ENCODE results near the gene PROX1. TPM values are rescaled to one million over a fixed set of nuclear protein-coding genes. Genes with fewer than 3 reads are reported as not detected.

PROX1 gene
- total and polyA plus RNA-seq, 2 of the 8 experiments (the other 6 are each of a cell fraction or from before 2014, with no cell fraction given) = 0.30 to 2.0 TPM

- Histone ChIP-seq H2AK5ac (ENCODE audit: low read depth, low read length) (no peak overlapping the region), H4K5ac (ENCODE audit: insufficient read length, low read depth, low read length) (no peak overlapping the region), H2BK120ac (replicated peaks; ENCODE audit: low read depth, low read length) (no peak overlapping the region), H3K79me2 (ENCODE audit: control insufficient read depth in 1 of 2, insufficient read depth in 2 of 2, low read length in 2 of 2) (no peaks in the 10 kb centered on the region), H3K4me1 (replicated peaks in 1 of 4; ENCODE audit: control insufficient read depth in 3 of 4, insufficient read depth in 4 of 4, low read length in 3 of 4) (no peaks in the 10 kb centered on the region), H2BK15ac (ENCODE audit: low read length) (no peak overlapping the region), H3K4ac (replicated peaks; ENCODE audit: insufficient read length, low read depth, low read length) (no peak overlapping the region), H4K8ac (ENCODE audit: extremely low read depth, insufficient read depth, low read length) (no peak overlapping the region), H3K23ac (ENCODE audit: insufficient read length) (no peak overlapping the region), H3K27me3 (replicated peaks in 1 of 4; ENCODE audit: control insufficient read depth in 3 of 4, extremely low read depth in 1 of 4, insufficient read depth in 3 of 4, low read length in 3 of 4) (no peaks in the 10 kb centered on the region), H3K27ac (ENCODE audit: low read depth, low read length) (no peak overlapping the region), H4K91ac (replicated peaks; ENCODE audit: insufficient read length, low read length) (no peak overlapping the region), H3K79me1 (ENCODE audit: low read depth, low read length) (no peaks in the 10 kb centered on the region), H3K9ac (replicated peaks in 1 of 4; ENCODE audit: extremely low read depth in 1 of 4, low read depth in 3 of 4, low read length in 3 of 4) (no peak overlapping the region), H2AFZ (ENCODE audit: low read length) (no peak overlapping the region), H3K14ac (ENCODE audit: insufficient read length) (no peak overlapping the region), H4K20me1 (replicated peaks in 1 of 2; ENCODE audit: control insufficient read depth in 1 of 2, insufficient read depth in 2 of 2, low read length in 2 of 2) (no peaks in the 10 kb centered on the region), H3K23me2 (ENCODE audit: low read depth, low read length) (no peaks in the 10 kb centered on the region; the same call in 1 of the 2 replicates), H3K18ac (ENCODE audit: extremely low read depth, low read length) (no peak overlapping the region), H2BK20ac (ENCODE audit: low read length) (no peak overlapping the region), H2BK5ac (ENCODE audit: low read depth, low read length) (no peak overlapping the region), H3K4me3 (ENCODE audit: extremely low read depth in 1 of 4, insufficient read depth in 2 of 4, low read depth in 3 of 4, low read length in 4 of 4) (no peak overlapping the region), H2BK12ac (ENCODE audit: low read depth, low read length) (no peak overlapping the region), H3K4me2 (ENCODE audit: insufficient read depth in 1 of 2, low read depth in 2 of 2, low read length in 2 of 2) (no peak overlapping the region), H3K36me3 (ENCODE audit: control insufficient read depth in 2 of 4, insufficient read depth in 4 of 4, low read length in 3 of 4) (no peaks in the 10 kb centered on the region), H3K56ac (replicated peaks; ENCODE audit: insufficient read length, low read depth, low read length) (no peak overlapping the region), H3K9me3 (ENCODE audit: insufficient read depth in 2 of 2, low read depth in 1 of 2, low read length in 1 of 2) (no peaks in the 10 kb centered on the region)
- CTCF ChIA-PET (ENCODE audit: partially characterized antibody) = interaction anchor here (1.0 kb wide), 1 partner anchor 13 kb away, joined by 5 read pairs; no protein-coding TSS in a partner anchor
- WGBS, 2 experiments (ENCODE audit: extremely low coverage in 1 of 2, insufficient coverage in 1 of 2, insufficient read length in 1 of 2, insufficient replicate concordance in 2 of 2, low coverage in 1 of 2, low lambda C conversion rate in 2 of 2, missing lambda C conversion rate in 1 of 2) = 94% methylated on average over 3 of the region's 3 CpGs; no CpG with 5 or more reads in 1 of the 2 experiments
- TF ChIP-seq RNF2 (IDR thresholded peaks at IDR 0.05; ENCODE audit: borderline replicate concordance, low read depth, low read length, missing control alignments, poor library complexity, severe bottlenecking) (no peak), POLR2AphosphoS5 (IDR thresholded peaks at IDR 0.05; ENCODE audit: low read depth, low read length) (no peak), HDAC6 (IDR thresholded peaks at IDR 0.05; ENCODE audit: low read depth, low read length) (no peak)
- no peak for FAIRE-seq
- POLR2A ChIA-PET (ENCODE audit: partially characterized antibody) = no interaction called here
- no peak for DNase-seq (ENCODE audit: low read depth in 1 of 2, low spot score in 2 of 2)
Measured at GRCh38 chr1:214066936-214067335, 79.2 kb downstream of the PROX1 start.
